ACC112 (cell line): ENCODE results near the gene TSHZ1.

Source experiments
- H2AFZ ChIP-seq: fragments of 200-600 bp; sonication (generic); one replicate; pipeline ENCODE4 v1.6.0; 2017; ENCODE audit warnings: antibody characterized with exemption, low read length; ENCODE audit not compliant: unreplicated experiment
- H3K27ac ChIP-seq: fragments of 200-600 bp; sonication (generic); 2 replicates; pipeline ENCODE4 v1.5.1; 2014; ENCODE audit warnings: low read depth, mild to moderate bottlenecking, antibody characterized with exemption, low read length, moderate library complexity
- H3K27me3 ChIP-seq: fragments of 200-600 bp; sonication (generic); 2 replicates; pipeline ENCODE4 v1.6.1; 2014; ENCODE audit warnings: mild to moderate bottlenecking, antibody characterized with exemption, low read length, moderate library complexity, mixed read lengths; ENCODE audit not compliant: insufficient read depth
- H3K36me3 ChIP-seq: fragments of 200-600 bp; sonication (generic); 2 replicates; pipeline ENCODE4 v1.6.1; 2016; ENCODE audit warnings: mild to moderate bottlenecking, antibody characterized with exemption, low read length, moderate library complexity, mixed read lengths; ENCODE audit not compliant: insufficient read depth
- H3K4me1 ChIP-seq: fragments of 200-600 bp; sonication (generic); one replicate; pipeline ENCODE4 v1.6.1; 2016; ENCODE audit warnings: low read length, mixed read lengths; ENCODE audit not compliant: insufficient read depth, unreplicated experiment, control insufficient read depth
- H3K4me3 ChIP-seq: fragments of 200-600 bp; sonication (generic); 2 replicates; pipeline ENCODE4 v1.5.1; 2014; ENCODE audit warnings: mild to moderate bottlenecking, low read depth, low read length
- H3K79me2 ChIP-seq: fragments of 200-600 bp; sonication (generic); one replicate; pipeline ENCODE4 v1.6.0; 2016; ENCODE audit warnings: low read length; ENCODE audit not compliant: control insufficient read depth, unreplicated experiment, insufficient read depth

TSHZ1 gene

GRCh38 chr18:75201282-75202270 is 9.0 kb upstream of the TSHZ1 start:
- Histone ChIP-seq H3K27me3 (no peaks in the 10 kb centered on the region), H3K4me1 (peaks cover 59% of the 10 kb centered on the region), H3K79me2 (peaks cover 82% of the 10 kb centered on the region), H3K27ac (no peak overlapping the region), H3K4me3 (no peak overlapping the region), H2AFZ (no peak overlapping the region), H3K36me3 (peaks cover 10% of the 10 kb centered on the region; the same call in 1 of the 2 replicates)

GRCh38 chr18:75202696-75203365 is 7.8 kb upstream of the TSHZ1 start:
- Histone ChIP-seq H3K79me2 (peaks cover 91% of the 10 kb centered on the region), H3K27me3 (no peaks in the 10 kb centered on the region), H3K4me1 (peaks cover 63% of the 10 kb centered on the region), H3K4me3 (peak overlapping the region; percentile 97), H2AFZ (no peak overlapping the region), H3K36me3 (peaks cover 10% of the 10 kb centered on the region; the same call in 1 of the 2 replicates), H3K27ac (no peak overlapping the region)

GRCh38 chr18:75203416-75204268 is 7.0 kb upstream of the TSHZ1 start:
- no peak overlapping the region for H2AFZ ChIP-seq
- H3K79me2 ChIP-seq: peaks cover 89% of the 10 kb centered on the region

DNA sequence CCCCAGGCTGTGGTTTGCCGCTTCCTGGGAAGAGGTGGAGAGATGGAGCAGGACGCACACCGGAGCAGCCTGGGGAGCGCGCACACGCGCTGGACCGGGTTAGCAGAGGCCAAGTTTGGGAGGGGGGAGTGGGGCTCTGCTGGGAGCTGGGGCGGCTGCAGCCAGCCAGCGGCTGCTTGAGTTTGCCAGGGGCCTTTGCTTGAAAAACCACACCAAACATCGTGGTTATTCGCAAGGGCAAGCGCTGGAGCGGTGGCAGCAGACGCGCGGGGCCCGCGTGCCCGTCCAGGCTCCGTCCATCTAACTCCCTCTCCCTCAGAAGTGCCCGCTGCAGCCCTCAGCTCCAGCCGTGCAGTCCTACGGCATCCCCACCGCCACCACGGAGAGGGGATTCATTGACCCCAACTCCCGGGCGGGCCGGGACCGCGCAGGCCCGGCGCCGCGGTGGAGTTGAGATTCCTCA is 6.3 kb upstream of the TSHZ1 start:
- Histone ChIP-seq H3K79me2 (peaks cover 85% of the 10 kb centered on the region), H3K36me3 (peaks cover 10% of the 10 kb centered on the region; the same call in 1 of the 2 replicates), H2AFZ (peak overlapping the region; percentile 36), H3K27ac (no peak overlapping the region), H3K4me1 (peaks cover 49% of the 10 kb centered on the region), H3K27me3 (no peaks in the 10 kb centered on the region), H3K4me3 (peak overlapping the region; percentile 97)

More at GRCh38 chr18:75203416-75204268, 7.0 kb upstream of the TSHZ1 start:
- Histone ChIP-seq H3K4me1 (peaks cover 55% of the 10 kb centered on the region), H3K27me3 (no peaks in the 10 kb centered on the region), H3K4me3 (peak overlapping the region; percentile 97), H3K27ac (no peak overlapping the region), H3K36me3 (peaks cover 10% of the 10 kb centered on the region; the same call in 1 of the 2 replicates)

DNA sequence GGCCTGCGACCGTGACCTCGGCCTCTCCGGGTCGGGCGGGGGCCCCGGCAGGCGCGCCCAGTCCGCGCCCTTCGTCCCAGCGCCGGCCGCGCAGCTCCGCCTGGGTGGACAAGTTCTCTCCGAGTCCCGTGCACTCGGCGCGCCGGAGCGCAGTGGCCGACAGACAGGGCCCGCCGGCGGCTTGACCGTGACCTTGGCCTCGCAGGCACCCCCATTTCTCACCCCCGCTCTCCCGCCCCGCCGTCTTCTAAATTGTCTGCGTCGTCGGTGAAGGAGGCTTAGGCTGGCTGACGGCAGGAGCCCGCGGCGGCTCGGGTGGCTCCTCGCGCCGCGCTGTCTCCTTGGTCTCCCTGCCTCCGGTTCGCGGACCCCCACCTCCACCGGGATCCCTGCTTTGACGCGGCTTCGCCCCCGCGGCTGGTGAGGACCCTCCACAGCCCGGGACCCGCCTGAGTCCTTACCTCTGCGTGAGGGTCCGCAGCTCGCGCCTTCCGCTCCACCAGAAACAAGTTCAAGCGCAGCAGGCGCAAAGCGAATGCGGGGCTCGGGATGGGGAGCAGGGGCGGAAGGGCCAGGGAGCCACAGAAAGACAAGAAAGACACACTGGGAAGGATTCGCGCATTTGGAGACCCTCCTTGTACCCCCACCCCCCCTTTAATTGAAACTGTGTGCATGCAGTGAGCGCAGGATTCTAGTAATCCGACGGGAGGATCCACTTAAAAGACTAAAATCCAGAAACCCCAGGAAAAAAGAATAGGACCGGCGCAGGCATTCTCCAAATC is 5.7 kb upstream of the TSHZ1 start:
- Histone ChIP-seq H3K27ac (0 out of 2 replicates have a peak overlapping the region, but pooled peaks have one; percentile 4), H3K36me3 (peaks cover 7% of the 10 kb centered on the region; the same call in 1 of the 2 replicates), H3K27me3 (no peaks in the 10 kb centered on the region), H3K79me2 (peaks cover 81% of the 10 kb centered on the region), H3K4me1 (peaks cover 43% of the 10 kb centered on the region), H3K4me3 (peak overlapping the region; percentile 97), H2AFZ (peak overlapping the region; percentile 36)

- H3K36me3 ChIP-seq: peaks cover 4% of the 10 kb centered on the region; the same call in 1 of the 2 replicates
- 0 out of 2 replicates have a peak overlapping the region, but pooled peaks have one; percentile 4 for H3K27ac ChIP-seq
- H3K79me2 ChIP-seq: peaks cover 74% of the 10 kb centered on the region
- H2AFZ ChIP-seq: no peak overlapping the region
- peaks cover 38% of the 10 kb centered on the region for H3K4me1 ChIP-seq
- peak overlapping the region; percentile 97 for H3K4me3 ChIP-seq
- no peaks in the 10 kb centered on the region for H3K27me3 ChIP-seq
These were observed 5.0 kb upstream of the TSHZ1 start for GRCh38 chr18:75205514-75206132.

- H3K36me3 ChIP-seq: no peaks in the 10 kb centered on the region; the same call in 1 of the 2 replicates
- peak overlapping the region; percentile 97 for H3K4me3 ChIP-seq
- H3K79me2 ChIP-seq: peaks cover 65% of the 10 kb centered on the region
- H2AFZ ChIP-seq: no peak overlapping the region
- H3K4me1 ChIP-seq: peaks cover 38% of the 10 kb centered on the region
- H3K27me3 ChIP-seq: no peaks in the 10 kb centered on the region
- peak overlapping the region; percentile 75; the same call in 1 of the 2 replicates for H3K27ac ChIP-seq
These were observed 3.9 kb upstream of the TSHZ1 start for GRCh38 chr18:75206452-75207309.

DNA sequence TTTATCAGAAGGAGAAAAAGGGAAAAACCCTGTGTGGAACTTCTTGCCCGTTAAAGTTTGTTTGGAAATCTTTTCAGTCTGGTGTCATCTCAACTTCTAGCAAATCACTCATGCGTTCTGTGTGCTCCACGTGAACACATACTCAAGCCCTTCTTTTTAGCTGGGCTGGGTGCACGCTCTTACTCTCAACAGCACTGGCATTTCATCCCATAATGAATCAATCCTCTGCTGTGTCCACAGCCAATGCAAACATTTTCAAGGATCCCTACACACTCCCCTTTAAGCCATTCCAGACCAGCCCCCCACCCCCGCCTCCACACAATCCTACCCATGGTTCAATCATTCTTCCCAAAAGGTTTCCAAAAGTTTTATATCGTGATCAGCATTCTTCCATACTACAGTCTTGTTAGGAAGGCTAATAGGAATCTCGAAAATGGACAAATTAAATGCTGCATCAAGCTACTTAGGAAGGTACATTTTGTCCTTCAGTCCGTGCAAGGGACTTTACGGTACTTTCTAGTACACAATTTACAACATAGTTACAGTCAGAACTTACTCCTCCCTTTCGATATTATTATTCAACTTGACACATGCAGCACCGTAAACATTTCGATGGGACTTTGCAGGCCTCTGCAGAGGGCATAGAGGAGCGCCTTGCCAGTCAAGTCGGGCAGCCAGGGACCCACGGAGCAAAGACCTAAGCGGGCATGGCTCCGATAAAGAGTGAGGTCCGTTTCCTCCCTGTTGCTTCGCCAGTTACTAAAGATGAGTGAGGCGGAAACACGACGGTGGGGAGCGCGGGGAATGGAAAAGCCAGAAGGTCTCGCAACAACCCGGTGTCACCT is 3.1 kb upstream of the TSHZ1 start:
- peak overlapping the region; percentile 48 for H2AFZ ChIP-seq
- H3K4me1 ChIP-seq: peaks cover 32% of the 10 kb centered on the region
- H3K27me3 ChIP-seq: no peaks in the 10 kb centered on the region
- H3K4me3 ChIP-seq: peak overlapping the region; percentile 97
- H3K36me3 ChIP-seq: no peaks in the 10 kb centered on the region
- H3K79me2 ChIP-seq: peaks cover 64% of the 10 kb centered on the region
- H3K27ac ChIP-seq: peak overlapping the region; percentile 75
